HG02678 (cell line): ENCODE data around the gene MOSMO.
"Not testable (repeated sequence)": the region's sequence is repeated elsewhere in the genome, so short reads cannot be mapped to it uniquely, and the experiment has no call there.

ENCODE experiments used
- ATAC-seq: cut with Tn5 transposase; IDR thresholded peaks from one replicate; pipeline ENCODE4 v1.9.1; 2021; ENCODE audit warnings: mild to moderate bottlenecking, moderate library complexity; ENCODE audit not compliant: unreplicated experiment

Gene MOSMO

DNA sequence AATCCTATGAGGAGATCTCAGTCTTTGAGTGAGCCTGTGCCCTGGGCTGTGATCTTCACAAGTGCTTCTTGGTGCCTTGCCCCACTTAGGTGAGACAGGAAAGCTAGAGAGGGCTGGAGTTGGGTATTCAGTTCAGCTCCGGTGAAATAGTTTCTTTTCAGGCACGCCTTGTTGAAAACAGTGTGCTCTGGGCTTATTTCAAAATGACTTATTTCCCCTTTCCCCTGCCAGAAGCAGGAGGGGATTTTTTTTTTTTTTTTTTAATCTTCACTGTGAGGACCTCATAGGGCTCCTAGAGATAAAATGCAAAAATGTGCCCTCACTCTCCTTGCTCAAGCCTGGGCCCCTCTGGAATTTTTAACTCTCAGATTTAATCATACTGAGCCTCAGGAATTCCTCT, 27.2 kb downstream of the MOSMO start:
- no peak for ATAC-seq

DNA sequence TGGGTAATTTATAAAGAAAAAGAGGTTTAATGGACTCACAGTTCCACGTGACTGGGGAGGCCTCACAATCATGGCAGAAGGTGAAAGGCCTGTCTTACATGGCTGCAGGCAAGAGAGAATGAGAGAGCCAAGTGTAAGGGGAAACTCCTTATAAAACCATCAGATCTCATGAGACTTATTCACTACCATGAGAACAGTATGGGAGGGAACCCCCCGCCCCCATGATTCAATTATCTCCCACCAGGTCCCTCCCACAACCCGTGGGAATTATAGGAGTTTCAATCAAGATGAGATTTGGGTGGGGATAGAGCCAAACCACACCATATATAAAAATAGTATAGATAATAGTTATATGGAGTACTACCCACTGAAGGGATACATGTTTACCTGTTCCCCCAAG, 36.0 kb downstream of the MOSMO start:
- ATAC-seq, result not testable (repeated sequence)

GRCh38 chr16:22045888-22046287, 38.0 kb downstream of the MOSMO start:
- not testable (repeated sequence) for ATAC-seq

GRCh38 chr16:22050963-22051362, 43.1 kb downstream of the MOSMO start:
- no peak for ATAC-seq

GRCh38 chr16:22052980-22053379, 45.1 kb downstream of the MOSMO start:
- no peak for ATAC-seq

DNA sequence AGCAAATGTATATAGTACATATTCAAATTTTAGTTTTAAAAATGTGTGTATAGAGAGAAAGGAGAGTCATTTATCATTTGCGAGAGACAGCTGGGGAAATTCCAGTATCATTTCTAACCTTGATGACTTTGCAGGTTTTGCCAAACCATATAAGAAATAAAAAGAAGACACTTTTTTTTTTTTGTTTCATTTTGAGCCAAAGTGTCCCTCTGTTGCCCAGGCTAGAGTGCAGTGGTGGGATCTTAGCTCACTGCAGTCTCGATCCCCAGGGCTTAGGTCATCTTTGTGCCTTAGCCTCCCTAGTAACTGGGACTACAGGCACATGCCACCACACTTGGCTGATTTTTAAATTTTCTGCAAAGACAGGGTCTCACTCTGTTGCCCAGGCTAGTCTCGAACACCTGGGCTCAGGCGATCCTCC, 46.0 kb downstream of the MOSMO start:
- no peak for ATAC-seq

DNA sequence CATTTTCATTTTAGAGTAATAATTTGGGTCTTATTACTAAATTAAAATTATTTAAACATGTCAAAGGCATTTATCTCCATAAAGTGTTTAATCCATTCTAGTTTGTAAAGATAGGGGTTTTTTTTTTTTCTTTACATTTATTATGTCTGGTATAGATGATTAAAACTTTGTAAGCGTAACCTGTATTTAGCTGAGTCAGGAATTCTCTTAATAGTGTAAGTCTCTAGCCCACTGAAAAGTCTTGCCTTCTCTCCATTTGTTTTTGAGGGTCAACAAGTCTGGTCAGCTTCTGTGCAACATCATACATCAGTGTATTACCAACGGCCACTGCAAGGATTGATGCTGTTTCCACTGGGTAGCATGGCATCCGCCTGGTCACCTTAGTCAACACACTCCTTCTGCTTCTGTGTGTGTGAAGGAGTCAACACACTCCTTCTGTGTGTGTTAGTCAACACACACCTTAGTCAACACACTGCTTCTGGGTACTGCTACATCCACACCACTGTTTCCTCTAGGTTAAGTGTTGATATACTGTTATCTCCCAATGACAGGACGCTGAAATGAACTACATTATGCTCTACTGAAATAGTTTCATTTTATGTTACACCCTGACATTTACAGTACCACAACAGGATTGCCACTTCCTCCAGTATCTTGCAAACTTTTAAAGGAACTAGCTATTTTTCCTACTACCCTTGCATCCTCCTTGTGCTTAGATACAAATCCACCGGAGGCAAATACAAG, 47.1 kb downstream of the MOSMO start:
- no peak for ATAC-seq

- no peak for ATAC-seq
Observed at GRCh38 chr16:22055881-22056280, 48.0 kb downstream of the MOSMO start.

- ATAC-seq, result no peak
Observed at GRCh38 chr16:22063888-22064467, 56.1 kb downstream of the MOSMO start.

DNA sequence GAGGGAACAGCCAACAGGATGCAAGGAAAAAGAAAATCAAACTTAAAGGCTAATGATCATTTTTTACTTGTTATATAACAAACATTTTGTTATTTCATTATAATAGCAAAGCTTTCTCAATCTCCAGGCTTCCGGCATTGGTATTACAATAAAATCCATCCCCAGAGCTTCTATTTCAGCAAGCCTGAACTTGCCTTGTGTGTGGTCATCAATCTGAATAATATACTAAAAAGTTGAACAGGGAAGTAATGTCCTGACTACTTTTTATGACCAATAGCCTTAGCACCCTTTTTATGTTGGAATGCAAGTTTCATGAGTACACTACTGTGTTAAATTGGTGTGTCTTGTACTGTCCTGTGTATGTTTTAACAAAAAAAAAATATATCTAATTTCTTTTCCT, 57.3 kb downstream of the MOSMO start:
- no peak for ATAC-seq

GRCh38 chr16:22070361-22071330, 62.7 kb downstream of the MOSMO start:
- no peak for ATAC-seq

DNA sequence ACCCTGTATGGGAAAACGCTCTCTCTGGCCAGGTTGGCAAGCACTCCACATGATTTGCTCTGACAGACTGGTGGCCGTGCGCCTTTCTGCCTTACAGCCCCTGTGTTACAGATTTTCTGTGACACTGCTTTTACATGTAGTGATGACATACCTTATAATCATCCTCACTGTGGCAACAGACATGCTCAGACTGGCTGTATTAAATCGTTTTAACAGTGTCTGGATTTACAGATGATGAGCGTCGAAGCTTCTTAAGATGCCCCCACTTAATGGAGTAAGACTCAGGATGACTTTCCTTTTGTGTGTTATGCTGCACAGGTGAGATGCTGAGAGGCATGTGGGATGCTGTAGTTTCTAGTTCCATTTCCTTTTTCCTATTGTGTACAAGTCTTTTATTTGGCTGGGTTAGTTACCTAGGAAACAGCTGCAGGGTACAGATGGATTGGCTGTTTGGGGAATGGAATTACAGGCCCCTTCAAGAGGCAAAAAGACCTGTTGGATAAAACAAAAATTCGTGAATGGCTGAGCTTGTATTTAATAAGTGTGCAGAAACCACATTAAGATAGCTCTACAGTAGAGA, 63.5 kb downstream of the MOSMO start:
- no peak for ATAC-seq

DNA sequence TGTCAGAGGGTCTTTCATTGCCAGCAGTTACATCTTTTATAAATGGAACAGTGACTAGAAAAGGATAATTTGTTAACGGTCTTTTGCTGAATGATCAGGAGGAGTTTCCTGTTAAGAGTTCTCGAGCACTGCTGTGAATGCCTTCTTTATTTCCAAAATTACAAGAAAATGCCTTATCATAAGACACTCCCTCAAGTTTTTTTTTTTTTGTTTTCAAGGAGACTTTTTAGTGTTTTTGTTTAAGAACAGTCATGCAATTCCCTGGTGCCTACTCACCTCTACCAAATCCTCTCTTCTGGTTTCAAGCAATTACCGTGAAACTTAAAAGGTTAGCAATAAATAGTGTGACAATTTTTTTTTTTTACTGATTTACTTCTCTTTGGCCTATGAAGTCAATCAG, 65.4 kb downstream of the MOSMO start:
- no peak for ATAC-seq

DNA sequence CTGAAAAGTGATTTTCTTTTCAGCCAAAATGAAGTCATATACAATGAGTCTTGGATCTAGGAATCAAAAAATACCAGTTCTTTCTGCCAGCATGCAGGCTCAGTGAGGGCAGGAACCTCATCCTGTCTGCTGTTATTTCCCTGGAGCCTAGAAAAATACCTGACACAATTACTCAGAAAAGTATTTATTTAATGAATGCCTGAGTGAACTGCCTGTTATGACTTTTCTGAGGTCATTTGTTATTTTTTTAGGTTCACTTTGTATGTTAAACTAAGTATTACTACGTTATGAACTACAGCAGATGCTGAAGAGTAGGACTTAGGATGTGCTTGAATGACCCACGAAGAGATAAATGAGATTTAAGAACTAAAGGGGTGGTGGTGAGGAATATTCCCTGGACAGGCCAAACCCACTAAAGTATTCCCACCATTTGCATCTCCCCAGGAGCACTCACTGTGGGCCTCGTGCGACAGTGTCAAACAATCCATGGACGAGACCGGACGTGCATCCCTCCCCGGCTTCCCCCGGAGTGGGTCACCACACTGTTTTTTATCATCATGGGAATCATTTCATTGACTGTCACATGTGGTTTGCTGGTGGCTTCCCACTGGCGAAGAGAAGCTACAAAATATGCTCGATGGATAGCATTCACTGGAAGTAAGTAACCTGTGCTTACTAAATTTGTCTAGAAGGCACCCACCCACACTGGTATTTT, 67.3 kb downstream of the MOSMO start:
- ATAC-seq, result no peak

DNA sequence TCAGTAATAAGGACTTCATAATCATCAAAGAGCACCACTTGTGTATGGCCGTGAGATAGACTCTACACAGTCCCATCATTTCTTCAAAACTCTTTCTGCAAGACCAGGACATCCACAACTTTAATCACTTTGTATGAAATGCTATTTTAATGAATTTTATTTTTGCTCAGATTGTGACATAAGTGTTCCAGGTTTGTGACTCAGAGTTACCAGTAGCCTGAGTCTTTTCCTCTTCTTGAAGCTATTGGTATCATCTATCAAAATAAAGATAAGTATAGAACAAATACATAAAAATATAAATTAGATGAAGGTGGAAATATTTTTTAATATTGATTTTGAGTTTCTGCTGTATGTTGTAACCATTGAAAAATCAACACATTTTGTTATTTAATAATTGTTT, 67.9 kb downstream of the MOSMO start:
- no peak for ATAC-seq

- no peak for ATAC-seq
Observed at GRCh38 chr16:22077700-22078313, 69.9 kb downstream of the MOSMO start.

- ATAC-seq, result no peak
Observed at GRCh38 chr16:22078656-22079055, 70.7 kb downstream of the MOSMO start.

DNA sequence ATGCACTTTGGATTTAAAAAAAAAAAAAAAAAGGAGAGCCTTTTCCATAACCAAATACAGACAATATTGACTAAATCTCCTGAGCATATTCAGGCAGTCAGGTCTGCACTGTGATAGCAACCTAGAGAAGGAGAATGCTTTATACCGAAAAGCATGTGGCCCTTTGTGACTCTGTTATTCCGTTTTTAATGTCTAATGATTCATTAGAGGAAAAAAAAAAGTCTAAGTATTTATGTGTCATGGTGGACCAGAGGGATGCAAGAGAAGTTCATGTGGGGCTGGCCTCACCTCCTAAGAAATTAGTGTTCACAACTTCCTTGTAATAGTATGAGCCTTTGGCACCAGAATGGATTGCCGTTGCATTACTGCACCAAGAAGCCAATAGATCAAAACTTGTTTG, 73.1 kb downstream of the MOSMO start:
- ATAC-seq, result no peak

DNA sequence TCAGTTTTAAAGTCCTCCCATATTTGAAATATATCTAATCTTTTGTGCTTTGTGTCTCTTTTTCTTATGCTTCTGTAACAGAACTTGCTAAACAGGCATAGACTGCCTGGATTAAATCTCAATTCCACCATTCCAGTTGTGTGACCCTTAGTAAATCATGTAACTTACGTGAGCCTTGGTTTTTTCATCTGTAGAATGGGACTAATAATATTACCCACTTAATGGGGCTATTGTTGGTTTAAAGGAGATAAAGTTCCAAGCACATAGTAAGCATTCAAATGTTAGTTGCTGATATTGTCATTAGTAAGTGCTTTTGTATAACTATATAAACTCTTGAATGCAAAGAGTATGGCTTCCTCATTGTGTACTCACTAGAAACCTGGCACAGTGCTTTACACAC, 78.5 kb downstream of the MOSMO start:
- ATAC-seq, result no peak

DNA sequence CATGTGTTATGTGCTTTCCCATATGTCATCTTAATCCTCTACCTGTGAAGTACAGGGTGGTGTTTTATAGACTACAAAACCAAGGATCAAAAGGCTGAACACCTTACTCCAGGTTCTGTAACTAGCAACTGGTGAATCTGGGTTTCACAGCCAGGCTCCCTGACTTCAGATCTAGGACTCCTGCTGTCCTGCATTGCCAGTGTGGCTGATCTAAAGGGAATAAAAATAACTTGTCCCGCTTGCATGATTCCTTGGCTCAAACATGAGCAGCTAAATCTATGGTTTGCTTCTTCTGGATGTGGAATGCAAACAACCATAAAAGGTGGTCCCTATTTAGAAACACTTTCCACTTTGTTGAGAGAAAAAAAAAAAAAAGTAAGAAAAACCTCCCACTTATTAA, 80.7 kb downstream of the MOSMO start:
- no peak for ATAC-seq
